GM12872 (cell line): Measurements from ENCODE around the gene CABP4.

ENCODE experiments used
- TF ChIP-seq, protein P1 (sequence below): IDR thresholded peaks from 3 replicates; pipeline ENCODE4 v1.5.1; 2011; ENCODE audit warnings: low read depth, mild to moderate bottlenecking, low read length, moderate library complexity; ENCODE audit not compliant: insufficient read depth

The CABP4 gene

DNA sequence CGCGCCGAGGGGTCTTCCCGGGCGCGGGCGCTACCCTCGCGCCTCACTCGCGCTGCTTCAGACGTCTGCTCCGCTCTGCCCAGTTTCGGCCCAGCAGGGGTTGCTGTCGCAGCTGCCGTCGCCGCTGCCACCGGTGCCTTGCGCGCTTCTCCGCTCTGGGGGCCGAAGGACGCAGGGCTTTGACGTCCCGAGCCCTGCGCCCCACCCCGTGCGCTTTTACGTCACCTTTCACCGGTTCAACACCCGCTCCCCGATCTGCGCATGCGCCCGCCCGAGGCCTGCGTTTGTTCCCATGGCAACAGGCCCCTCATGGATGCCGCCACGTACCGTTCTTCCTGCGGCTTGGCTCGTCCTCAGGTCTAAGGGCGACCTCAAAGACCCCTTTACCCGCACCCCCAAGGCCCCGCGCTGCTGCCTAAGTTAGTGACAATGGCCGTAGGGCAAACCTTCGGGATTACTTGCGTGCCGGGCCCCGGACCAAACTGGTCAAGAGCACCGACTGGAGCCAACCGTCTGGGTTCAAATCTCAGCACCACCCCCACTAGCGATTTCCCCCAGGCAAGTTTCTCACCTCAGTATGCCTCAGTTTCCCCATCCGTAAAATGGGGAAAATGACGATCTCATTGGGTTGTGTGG, 53.5 kb downstream of the CABP4 start:
- TF ChIP-seq, protein P1, sequence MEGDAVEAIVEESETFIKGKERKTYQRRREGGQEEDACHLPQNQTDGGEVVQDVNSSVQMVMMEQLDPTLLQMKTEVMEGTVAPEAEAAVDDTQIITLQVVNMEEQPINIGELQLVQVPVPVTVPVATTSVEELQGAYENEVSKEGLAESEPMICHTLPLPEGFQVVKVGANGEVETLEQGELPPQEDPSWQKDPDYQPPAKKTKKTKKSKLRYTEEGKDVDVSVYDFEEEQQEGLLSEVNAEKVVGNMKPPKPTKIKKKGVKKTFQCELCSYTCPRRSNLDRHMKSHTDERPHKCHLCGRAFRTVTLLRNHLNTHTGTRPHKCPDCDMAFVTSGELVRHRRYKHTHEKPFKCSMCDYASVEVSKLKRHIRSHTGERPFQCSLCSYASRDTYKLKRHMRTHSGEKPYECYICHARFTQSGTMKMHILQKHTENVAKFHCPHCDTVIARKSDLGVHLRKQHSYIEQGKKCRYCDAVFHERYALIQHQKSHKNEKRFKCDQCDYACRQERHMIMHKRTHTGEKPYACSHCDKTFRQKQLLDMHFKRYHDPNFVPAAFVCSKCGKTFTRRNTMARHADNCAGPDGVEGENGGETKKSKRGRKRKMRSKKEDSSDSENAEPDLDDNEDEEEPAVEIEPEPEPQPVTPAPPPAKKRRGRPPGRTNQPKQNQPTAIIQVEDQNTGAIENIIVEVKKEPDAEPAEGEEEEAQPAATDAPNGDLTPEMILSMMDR, result no peak

DNA sequence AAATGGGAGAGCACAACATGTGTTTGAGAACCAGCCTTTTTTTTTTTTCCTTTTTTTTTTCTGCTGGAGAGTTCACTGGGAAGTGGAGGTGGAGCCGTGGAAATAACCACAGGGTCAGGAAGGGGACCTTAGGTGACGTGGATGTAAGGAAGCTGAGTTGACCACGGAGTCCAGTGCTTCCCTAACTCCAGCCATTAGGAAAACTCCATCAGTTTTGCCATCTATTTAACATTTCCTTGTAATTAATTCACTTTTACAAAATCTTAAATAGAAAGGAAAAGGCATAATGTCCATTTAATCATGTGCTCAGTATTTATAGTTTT, 54.8 kb downstream of the CABP4 start:
- TF ChIP-seq, protein P1, result no peak
